Posterior cingulate gyrus (tissue), 11 donors: ENCODE measurements around the gene HORMAD1.
"Not testable (repeated sequence)": the region's sequence is repeated elsewhere in the genome, so short reads cannot be mapped to it uniquely, and the experiment has no call there.

Experiments
- DNase-seq, 10 donors: peaks; one replicate each; pipeline versions ENCODE4 v3.0.0 to v3.0.0-alpha.2; 2020 to 2021; ENCODE audit warnings: mixed read lengths in 3 of 10
- intact Hi-C: fragments of 100-400 bp; cut with DNase I; formaldehyde crosslinking; loops from one replicate; pipeline ENCODE4 v1.15.1; 2023

HORMAD1 gene, protein sequence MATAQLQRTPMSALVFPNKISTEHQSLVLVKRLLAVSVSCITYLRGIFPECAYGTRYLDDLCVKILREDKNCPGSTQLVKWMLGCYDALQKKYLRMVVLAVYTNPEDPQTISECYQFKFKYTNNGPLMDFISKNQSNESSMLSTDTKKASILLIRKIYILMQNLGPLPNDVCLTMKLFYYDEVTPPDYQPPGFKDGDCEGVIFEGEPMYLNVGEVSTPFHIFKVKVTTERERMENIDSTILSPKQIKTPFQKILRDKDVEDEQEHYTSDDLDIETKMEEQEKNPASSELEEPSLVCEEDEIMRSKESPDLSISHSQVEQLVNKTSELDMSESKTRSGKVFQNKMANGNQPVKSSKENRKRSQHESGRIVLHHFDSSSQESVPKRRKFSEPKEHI

DNA sequence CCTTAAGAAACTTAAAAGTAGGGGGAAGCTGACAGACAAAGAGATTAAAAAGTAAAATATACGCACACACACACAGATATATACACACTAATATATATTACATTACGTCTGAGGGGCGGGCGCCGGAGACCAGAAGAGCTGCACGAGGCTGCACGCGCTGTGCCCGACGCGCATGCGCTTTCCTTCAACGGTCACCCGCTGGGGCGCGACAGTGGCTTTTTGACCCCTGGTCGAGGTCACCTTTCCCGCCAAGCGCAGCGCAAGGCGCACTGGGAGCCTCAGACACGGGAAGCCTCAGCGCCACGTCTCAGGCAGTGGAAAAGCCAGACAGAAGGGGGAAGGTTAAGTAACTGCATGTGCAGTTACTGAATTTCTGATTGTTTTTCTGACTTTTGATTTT is at the start of gene HORMAD1:
TSS of gene HORMAD1 (minus strand) at position 193 of the 400 bp plus-strand sequence. CDS start 1,390 bp downstream, outside the sequence.
- intact Hi-C loops: no loop called here
- DNase-seq: no peak

DNA sequence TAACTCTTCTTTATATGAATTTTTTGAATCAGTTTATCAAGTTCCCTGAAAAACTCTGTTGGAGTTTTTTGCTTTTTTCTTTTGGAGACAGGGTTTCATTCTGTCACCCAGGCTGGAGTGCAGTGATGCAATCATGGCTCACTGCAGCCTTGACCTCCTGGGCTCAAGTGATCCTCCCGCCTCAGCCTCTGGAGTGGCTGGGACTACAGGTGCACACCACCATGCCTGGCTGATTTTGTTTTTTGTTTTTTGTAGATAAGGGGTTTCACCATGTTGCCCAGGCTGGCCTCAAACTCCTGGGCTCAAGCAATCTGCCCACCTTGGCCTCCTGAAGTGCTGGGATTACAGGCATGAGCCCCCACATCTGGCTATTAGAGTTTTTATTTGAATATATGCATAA is 47.0 kb upstream of the HORMAD1 start:
- intact Hi-C loops, DNase-seq: not testable (repeated sequence)

DNA sequence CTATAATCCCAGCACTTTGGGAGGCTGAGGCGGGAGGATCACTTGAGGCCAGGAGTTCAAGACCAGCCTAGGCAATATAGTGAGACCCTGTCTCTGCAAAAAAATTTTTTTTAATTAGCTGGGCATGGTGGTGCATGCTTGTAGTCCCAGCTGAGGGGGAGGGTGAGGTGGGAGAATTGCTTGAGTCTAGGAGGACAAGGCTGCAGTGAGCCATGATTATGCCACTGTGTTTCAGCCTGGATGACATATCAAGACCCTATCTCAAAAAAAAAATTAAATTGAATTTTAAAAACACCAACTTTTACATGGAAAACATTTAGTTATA is 45.2 kb upstream of the HORMAD1 start:
- intact Hi-C loops, DNase-seq: not testable (repeated sequence)

DNA sequence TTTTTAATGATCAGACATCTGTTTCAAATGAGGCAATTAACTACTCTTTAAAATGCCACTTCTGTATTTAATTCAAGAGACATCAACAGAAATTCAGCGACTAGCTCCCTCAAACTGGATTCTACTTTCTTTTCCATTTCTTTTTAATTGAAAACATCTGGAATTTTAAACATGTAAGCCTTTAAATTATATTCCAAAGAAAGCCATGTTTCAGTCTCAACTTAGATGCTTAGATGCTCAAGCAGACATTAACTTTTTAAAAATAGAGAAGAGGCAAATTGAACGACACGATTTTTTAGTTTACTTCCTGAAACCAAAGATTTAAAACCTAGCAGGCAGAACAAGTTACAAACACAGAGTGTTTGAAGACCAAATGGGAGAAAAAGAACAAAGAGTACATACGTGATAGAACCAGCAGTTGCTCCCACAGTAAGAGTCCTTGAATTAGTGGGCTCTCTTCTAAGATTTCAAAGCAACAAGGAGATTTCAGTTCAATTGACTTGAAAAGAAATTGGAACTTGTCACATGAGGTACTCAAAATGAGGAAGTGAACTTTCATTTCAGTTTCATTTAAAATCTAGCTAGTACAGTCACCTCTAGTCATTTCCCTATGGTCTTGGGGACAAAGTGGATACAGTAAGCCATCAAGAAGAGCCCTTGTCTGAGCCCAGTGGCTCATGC is 44.7 kb upstream of the HORMAD1 start, which contains the start of gene CTSS:
TSS of gene CTSS (minus strand) at position 483 of the 681 bp plus-strand sequence. CDS start 1,015 bp downstream, outside the sequence.
- no peak for DNase-seq
- intact Hi-C loops: no loop called here

DNA sequence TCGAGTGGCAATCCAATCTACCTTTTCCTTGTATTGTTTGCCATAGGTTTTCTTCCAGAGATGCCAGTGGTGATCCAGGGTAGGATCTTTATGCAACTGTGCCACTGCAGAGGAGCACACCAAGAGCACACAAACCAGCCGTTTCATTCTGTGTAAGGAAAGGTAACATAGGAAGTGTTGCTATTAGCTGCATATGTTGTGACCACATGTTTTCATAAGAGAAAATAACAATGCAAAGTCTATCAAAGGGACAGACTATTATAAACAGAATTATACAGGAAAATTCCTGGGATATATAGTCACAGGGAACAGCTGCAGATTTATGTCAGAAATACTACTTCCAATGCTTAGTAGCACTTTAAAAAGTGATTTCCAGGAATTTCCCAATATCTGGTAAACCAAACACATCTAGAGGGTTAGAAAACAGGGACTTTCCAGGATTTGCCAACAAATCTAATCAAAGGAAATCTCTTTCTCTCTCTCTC is 44.0 kb upstream of the HORMAD1 start:
- intact Hi-C loops: no loop called here

DNA sequence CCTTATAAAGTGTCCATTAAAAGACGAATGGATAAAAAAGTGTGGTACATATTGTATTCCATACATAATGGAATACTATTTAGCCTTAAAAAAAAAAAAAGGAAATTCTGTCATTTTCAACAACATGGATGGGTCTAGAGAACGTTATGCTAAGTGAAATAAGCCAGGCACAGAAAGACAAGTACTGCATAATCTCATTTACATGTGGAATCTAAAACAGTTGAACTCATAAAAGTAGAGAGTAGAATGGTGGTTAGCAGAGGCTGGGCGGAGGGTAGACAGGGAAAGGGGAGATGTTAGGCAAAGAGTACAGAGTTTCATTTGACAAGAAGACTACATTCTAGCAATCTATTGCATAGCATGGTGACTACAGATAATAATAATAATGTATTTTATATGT is 42.3 kb upstream of the HORMAD1 start:
- DNase-seq: no peak
- intact Hi-C loops: no loop called here

More for the DNA sequence above, 44.0 kb upstream of the HORMAD1 start:
- no peak for DNase-seq

DNA sequence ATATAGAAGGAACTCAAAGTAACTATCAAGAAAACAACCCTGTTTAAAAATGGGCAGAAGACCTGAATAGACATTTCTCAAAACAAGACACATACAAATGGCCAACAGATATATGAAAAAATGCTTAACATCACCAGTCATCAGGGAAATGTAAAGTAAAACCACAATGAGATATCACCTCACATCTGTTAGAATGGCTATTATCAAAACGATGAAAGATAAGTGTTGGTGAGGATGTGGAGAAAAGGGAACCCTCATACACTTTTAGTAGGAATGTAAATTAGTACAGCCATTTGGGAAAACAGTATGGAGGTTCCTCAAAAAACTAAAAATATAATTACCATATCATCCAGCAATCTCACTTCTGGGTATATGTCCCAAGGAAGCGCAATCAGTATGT is 41.9 kb upstream of the HORMAD1 start:
- DNase-seq: no peak
- intact Hi-C loops: no loop called here

DNA sequence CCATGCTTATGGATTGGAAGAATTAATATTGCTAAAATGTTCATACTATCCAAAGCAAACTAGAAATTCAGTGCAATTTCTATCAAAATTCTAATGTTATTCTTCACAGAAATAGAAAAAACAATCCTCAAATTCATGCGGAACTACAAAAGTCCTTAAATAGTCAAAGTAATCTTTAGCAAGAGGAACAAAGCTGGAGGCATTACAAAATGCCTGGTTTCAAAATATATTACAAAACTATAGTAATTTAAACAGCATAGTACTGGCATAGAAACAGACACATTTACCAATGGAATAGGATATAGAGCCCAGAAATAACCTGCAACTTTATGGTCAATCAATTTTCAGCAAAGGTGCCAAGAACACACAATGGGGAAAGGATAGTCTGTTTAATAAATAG is 41.1 kb upstream of the HORMAD1 start:
- DNase-seq: no peak
- intact Hi-C loops: no loop called here

DNA sequence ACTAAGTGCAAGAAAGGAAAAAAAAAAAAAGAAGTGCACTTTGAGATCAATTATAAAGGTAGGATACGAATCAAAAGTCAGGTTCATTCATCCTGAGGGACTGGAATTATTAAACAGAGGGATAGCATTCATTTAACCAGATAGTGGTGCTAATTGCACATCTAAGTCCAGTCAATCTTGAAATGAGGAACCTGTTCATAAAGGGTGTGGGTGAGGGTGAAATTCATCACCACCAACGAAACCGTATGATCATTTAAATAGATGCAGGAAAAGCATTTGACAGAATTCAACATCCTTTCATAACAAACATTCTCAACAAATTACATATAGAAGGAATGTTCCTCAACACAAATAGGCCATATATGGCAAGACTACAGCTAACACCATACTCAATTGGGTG is 39.3 kb upstream of the HORMAD1 start:
- intact Hi-C loops: no loop called here
- no peak for DNase-seq

DNA sequence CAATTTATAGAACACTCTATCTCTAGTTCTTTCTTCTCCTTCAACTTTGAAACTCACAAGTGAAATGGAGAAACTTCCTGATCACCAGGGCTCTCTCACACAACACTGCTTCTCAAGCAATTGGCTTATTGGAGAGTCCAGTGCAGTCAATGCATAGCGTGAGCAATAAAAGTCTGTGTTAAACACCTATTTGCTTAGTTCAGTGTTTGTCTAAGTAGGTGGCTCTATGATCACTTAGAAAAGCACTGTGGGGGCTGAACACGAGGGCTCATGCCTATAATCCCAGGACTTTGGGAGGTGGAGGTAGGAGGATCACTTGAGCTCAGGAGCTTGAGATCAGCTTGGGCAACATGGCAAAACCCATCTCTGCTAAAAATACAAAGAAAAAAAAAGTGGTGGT is 32.7 kb upstream of the HORMAD1 start:
- intact Hi-C loops: no loop called here
- no peak for DNase-seq

DNA sequence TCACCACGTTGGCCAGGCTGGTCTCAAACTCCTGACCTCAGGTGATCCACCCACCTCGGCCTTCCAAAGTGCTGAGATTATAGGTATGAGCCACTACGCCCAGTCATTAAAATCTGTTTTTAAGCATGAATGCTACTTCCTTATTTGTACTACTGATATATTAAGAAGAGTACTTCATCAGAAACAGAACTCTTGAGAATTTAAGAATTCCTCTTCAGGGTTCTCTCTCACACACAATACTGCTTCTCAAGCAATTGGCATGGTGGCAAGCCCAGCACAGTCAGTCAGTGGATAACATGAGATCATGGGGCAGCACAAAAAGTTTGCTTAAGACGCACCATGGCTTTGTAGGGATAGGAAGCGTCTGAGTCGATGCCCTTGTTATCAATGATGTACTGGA is 30.7 kb upstream of the HORMAD1 start:
- DNase-seq: no peak
- intact Hi-C loops: no loop called here

DNA sequence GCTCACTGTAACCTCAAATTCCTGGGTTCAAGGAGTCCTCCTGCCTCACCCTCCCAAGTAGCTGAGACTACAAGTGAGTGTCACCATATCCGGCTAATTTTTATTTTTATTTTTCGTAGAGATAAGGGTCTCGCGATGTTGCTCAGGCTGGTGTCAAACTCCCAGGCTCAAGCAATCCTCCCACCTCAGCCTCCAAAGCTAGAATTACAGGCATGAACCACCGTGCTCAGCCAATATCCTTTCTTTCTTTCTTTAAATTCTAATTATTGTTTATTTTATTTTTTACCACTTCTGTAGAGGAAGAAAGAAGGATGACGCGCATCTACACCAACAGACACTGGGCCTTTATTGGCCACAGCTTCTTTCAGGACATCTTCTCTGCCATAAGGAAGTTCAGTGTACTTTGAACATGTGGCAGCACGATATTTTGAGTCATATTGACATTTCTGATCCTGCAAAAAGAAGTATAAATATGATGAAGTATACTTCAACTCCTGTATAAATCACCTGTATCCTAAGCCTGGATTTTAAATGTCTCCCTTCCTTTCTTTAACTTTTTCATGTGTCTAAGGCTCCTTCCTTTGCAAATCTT is 29.1 kb upstream of the HORMAD1 start:
- intact Hi-C loops: no loop called here
- no peak for DNase-seq

DNA sequence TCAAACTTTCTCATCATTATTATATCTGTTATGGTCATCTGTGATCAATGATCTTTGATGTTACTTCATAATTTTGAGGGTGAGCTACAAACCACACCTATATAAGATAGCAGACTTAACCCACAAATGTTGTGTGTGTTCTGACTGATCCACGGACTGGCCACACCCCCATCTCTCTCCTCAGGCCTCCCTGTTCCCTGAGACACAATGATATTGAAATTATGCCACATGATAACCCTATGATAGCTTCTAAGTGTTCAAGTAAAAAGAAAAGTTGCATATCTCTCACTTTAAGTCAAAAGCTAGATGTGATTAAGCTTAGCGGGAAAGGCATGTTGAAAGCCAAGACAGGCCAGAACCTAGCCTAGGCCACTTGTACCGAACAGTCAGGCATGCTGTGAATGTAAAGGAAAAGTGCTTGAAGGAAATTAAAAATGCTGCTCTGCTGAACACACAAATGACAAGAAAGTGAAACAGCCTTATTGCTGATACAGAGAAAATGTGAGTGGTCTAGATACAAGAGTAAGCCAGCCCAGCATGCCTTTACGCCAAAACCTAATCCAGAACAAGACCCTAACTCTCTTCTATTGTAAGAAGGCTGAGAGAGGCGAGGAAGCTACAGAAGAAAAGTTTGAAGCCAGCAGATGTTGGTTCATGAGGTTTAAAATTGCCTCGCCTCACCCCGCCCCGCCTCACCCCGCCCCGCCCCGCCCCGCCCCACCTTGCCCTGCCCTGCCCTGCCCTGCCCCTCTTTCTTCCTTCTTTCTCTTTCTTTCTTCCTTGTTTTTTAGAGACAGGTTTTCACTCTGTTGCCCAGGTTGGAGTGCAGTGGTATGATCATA is 28.4 kb upstream of the HORMAD1 start:
- intact Hi-C loops: no loop called here
- DNase-seq: no peak

DNA sequence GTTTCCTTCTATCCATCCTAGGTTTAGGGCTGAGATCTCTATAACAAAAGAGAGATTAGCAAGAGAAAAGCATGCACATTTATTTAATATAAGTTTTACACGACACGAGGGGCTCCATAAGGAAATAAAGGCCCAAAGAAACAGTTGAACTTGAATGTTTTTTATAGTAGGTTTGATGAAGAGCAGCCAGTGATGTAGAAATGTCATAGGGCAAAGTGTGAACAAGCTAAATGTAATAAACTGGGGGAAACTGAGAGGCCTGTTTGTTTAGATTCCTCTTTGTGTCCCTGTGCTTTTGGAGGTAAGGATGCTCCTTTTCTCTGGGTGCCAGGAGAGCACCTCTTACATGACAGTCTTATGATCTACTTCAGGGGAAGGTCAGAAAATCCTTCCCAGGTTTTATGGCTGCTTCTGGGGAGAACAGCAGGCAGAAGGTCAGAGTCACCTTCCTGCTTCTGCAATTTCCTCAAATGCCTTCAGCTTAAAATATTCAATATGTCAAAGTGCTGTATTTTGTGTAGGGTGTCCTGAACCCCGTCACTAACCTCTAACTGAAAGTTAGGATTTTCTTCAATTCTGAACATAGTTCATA is 9.5 kb upstream of the HORMAD1 start:
- intact Hi-C loops: no loop called here
- DNase-seq: no peak

DNA sequence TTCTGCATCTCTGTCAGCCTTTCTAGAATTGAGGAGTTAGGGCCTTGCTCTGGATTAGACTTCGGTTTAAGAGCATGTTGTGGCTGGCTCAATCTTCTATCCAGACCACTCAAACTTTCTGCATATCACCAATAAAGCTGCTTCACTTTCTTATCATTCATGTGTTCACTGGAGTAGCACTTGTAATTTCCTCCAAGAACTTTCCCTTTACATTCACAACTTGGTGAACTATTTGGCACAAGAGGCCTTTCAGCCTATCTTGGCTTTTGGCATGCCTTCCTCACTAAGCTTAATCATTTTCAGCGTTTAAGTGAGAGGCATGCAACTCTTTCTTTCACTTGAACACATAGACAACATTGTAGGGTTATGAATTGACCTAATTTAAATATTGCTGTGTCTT is 3.6 kb upstream of the HORMAD1 start:
- intact Hi-C loops: no loop called here

DNA sequence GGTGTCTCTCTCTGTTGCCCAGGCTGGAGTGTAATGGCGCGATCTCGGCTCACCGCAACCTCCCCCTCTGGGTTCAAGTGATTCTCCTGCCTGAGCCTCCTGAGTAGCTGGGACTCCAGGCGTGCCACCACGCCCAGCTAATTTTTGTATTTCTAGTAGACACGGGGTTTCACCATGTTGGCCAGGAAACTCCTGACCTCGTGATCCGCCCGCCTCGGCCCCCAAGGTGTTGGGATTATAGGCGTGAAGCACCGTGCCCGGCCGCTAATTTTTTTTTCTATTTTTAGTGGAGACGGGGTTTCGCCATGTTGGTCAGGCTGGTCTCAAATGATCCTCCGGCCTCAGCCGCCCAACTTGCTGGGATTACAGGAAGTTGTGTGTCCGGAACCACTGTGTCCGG is 597 bp downstream of the HORMAD1 start:
- intact Hi-C loops: no loop called here

More for the DNA sequence above, 3.6 kb upstream of the HORMAD1 start:
- no peak for DNase-seq

DNA sequence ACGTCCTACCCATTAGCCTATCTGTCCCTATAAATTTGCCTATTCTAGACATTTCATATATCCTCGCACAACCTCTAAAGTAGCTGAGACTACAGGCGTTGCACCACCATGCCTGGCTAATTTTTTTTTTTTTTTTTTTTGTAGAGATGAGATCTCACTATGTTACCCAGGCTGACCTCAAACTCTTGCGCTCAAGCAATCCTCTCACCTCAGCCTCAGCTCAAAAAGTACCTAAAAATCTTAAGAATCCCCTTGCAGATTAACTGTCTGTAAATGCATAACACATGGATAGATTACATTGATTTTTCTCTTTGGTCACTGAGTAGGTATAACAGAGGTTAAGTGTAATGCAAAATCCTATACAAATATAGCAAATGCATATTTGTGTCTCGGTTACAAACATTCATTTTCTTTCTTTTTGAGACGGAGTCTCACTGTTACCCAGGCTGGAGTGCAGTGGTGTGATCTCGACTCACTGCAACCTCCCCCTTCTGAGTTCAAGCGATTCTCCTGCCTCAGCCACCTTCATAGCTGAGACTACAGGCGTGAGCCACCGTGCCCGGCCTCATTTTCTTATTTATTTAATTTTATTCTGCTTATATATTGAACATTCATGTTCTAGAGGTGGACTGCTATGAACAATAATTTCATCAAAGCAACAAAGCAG is 2.3 kb downstream of the HORMAD1 start:
- intact Hi-C loops: no loop called here

More for the DNA sequence above, 597 bp downstream of the HORMAD1 start:
- DNase-seq: no peak

DNA sequence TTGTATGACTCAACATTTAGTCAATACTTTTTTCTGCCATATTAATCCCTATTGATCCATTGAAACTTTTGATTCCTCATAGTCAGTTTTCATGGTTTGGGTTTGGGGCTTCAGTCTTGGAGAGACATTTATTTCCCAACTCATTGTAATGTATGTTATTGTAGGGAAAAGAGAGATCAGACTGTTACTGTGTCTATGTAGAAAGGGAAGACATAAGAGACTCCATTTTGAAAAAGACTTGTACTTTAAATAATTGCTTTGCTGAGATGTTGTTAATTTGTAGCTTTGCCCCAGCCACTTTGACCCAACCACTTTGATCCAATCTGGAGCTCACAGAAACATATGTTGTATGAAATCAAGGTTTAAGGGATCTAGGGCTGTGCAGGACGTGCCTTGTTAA is 11.7 kb downstream of the HORMAD1 start:
- DNase-seq, intact Hi-C loops: not testable (repeated sequence)

More for the DNA sequence above, 2.3 kb downstream of the HORMAD1 start:
- DNase-seq: no peak

DNA sequence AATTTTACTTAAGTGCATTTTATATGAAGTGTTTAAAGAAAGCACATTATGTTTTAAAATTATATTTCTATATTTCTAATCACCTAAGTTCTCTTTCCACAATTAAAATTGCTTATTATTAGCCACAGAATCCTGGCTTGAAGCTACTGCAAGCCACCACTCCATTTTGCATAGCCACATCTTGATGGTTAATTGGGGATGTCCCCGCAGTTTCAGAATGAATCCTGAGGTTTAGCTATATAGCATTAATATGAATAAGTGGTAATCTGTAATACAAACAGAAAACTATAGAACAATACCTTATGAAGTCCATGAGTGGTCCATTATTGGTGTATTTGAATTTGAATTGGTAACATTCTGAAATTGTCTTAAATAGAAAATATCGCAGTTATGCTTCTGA is 12.1 kb downstream of the HORMAD1 start:
- no peak for DNase-seq
- intact Hi-C loops: no loop called here

DNA sequence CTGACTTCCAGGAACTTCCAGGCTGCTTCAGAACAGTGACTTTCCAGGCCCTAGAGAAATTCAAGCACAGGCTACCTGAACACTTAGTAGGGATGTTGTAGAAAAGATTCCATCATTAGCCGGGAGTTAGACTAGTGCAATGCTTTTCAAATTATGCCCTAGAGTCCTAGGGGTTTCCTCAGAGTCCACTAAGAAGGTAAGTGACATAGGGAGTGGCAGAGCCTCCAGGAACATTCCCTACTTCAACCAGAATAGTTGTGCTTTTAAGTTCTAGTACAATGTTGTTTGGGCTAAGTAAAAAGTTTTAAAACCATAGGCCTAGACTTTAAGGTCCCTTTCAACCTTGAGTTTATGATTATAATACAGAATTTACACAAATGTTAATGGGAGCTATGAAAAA is 14.6 kb downstream of the HORMAD1 start:
- DNase-seq: no peak
- intact Hi-C loops: no loop called here
